GM19328 (cell line): ENCODE results near the gene CYLD.

Source experiments
- ATAC-seq: cut with Tn5 transposase; IDR thresholded peaks from one replicate; pipeline ENCODE4 v1.9.1; 2021; ENCODE audit warnings: mild to moderate bottlenecking, moderate library complexity; ENCODE audit not compliant: unreplicated experiment

The CYLD gene

DNA sequence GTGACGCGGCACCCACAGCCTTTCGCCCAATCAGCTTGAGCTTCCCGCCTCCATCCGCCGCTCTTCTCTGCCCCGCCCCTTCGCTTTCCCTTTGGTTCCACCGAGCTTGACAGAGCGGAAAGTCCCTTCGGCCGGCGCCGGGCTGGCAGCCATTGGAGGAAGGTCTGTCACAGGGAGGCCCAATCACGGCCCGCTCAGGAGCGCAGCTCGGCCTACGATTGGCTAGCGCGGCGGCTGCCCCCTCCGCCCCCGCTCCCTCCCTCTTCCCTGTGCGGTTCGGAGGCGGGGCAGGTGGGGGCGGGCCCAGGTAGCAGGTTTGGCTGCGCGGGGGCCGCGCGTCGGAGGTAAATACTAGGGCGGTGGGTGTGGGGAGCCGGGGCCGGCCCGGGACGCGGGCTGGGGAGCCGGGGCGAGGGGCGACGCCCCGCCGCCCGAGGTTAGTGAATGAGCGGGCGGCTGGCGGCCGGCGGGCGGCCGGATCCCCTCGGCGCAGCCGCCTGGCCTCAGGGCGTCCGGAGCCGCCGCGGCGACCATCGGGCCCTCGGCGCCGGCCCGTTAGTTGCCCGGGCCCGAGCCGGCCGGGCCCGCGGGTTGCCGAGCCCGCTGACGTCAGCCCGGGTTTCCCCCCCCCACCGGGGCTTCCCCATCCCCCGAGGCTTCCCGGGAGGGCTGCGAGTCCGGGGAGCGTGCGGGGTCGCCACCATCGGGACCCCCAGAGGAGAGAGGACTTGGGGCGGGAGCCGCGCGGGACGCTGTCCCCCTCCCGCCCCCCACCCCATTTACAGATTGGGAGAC, at the start of gene CYLD:
Gene CYLD (plus strand): TSS at position 306 of the 795 bp plus-strand sequence. CDS start 7,613 bp downstream, outside the sequence.
- ATAC-seq, result peak; percentile 93

DNA sequence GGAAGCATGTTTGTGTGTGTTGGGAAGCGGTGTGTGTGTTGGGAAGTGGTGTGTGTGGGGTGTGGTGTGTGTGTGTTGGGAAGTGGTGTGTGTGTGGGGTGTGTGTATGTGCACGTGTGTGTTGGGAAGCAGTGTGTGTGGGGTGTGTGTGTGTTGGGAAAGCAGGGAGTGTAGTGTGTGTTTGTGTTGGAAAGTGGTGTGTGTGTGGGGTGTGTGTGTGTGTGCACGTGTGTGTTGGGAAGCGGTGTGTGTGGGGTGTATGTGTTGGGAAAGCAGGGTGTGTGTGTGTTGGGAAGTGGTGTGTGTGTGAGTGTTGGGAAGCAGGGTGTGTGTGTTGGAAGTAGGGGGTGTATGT, 49.3 kb upstream of the CYLD start:
- no peak for ATAC-seq

DNA sequence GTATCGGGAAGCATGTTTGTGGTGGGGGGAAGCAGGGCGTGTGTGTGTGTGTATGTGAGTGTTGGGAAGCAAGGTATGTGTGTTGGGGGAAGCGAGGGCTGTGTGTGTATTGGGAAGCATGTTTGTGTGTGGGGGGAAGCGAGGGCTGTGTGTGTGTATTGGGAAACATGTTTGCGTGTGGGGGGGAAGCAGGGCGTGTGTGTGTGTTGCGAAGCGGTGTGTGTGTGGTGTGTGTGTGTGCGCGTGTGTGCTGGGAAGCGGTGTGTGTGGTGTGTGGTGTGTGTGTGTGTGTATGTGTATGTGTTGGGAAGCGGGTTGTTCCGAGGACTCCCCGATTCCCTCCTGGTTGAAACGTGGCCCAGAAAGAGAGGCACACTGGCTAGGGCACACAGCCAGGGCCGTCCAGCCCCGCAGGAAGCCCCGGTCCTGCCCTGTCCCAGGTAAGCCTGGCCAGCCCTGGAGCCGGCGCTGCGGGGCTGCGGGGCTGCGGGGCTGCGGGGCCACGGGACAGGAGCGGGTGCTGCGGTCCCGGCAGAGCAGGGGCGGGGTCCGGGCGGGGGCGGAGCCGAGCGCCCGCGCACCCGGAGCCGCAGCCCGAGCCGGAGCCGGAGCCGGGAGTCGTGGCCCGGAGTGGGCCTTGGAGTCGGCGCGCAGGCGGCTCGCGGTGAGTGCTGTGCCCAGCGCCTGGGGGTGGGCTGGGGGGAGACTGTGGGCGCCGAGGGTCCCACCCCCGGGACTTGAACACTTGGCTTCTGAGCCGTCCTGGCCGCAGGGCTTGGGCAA, 48.7 kb upstream of the CYLD start, which contains the start of gene NOD2:
Gene NOD2 (plus strand): TSS at position 608 of the 783 bp plus-strand sequence. CDS start 5,890 bp downstream, outside the sequence.
- ATAC-seq, result no peak

- no peak for ATAC-seq
These were observed 47.7 kb upstream of the CYLD start for GRCh38 chr16:50694206-50694605.

DNA sequence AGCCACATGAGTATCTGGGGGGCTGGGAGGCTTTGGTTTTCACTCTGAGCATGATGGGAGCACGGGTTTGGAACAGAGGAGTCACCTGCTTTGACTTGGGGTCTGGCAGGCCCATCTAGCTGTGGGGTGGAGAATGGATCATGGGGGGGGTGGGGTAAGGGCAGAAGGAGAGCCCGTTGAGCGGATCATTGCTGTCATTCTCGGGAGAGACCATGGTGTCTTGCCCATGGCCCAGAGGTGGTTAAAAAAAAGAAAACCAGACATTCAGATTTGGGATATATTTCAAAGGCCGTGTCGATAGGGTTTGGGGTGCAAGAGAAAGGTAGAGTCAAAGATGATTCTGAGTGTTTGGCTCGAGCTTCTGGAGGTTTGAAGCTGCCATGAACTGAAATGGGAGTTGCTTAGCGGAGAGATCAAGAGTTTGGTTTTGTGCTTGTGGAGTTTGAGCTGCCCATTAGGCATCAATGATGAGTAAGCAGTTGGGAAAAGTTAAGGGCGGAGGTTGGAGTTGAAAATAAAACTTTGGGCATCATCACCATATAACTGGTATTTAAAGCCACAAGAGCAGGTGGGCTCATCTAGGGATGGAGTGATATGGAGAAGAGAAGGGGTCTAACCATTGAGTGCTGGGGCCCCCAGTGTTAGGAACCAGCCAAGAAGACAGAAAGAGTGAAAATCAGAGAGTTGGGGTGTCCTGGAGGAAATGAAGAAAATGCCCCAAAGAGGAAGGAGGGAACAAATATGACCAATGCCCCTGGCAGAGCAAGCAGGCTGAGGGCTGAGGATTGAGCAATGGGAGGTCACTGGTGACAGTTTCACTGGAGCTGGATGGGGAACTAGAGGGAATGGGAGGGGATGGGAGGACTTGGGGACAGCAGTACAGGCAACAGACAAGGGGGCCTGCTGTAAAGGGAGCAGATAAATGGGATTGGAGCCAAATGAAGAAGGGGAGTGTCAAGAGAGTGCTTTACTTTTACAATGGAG, 46.6 kb upstream of the CYLD start:
- no peak for ATAC-seq

DNA sequence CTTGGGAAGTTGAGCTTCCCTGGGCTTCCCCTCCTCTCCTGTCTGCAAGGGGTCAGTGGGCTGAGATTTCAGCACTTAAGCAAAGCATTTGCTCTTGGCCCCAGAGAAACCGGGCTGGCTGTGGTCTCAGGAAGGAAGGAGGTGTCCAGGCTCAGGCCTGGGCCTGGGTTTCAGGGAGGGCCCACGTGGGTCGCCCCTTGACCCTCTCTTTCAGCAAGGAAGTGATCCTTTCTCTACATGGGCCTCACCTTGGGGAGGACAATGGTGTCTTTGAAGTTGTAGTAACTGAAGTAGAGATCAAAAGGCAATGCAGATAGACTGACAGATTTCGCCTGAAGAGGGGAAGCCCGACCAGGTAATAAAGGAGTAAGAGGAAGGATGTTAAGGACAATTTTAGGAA, 45.8 kb upstream of the CYLD start:
- no peak for ATAC-seq

- ATAC-seq, result no peak
These were observed 45.1 kb upstream of the CYLD start for GRCh38 chr16:50696575-50697420.

GRCh38 chr16:50697421-50697715, 44.5 kb upstream of the CYLD start:
- no peak for ATAC-seq

- peak; percentile 42 for ATAC-seq
These were observed 43.8 kb upstream of the CYLD start for GRCh38 chr16:50697881-50698767.

- ATAC-seq, result no peak
These were observed 42.3 kb upstream of the CYLD start for GRCh38 chr16:50699326-50700159.

GRCh38 chr16:50702725-50703124, 39.2 kb upstream of the CYLD start:
- no peak for ATAC-seq

DNA sequence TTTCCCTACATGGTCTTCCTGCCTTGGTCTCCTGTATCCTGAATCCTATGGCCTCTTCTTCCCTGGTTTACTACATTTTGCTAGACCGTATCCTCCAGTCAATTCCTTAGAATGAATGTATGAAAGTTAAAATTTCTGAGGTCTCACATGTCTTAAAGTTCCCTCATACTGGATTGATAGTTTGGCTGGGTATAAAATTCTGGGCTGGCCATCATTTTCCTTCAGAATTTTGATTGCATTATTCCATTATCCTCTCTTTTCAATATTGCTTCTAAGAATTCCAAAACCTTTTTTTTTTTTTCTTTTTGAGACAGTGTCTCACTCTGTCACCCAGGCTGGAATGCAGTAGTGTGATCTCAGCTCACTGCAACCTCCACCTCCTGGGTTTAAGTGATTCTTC, 37.6 kb upstream of the CYLD start:
- ATAC-seq, result no peak

DNA sequence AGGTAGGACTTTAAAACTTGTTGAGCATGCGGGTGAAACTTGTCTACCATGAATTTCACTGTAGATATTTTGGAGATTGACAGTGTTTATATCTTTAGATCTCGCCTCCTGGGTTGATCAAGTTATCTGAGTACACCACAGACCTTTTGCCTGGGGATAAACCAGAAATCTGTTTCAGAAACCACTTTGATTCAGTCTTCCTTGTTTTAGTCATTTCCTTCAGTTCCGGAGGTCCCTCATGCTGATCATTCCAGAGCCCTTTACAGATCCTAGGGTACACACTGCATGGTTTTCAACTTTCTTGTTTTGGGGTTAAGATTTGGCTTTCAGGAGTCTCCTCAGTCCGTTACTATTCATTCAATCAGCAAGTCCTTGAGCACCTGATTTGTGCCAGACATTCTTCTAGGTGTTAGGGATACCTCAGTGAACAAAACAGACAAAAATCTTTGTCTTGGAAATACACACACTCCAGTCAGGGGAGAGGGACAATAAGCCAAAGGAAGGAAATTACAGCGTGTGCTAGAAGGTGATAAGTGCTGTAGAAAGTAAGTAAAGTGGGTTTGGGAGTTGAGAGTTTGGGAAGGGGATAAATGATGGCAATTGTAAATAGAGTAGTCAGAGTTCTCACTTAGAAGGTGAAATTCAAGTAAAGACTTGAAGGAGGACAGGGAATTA, 36.3 kb upstream of the CYLD start:
- ATAC-seq, result no peak

DNA sequence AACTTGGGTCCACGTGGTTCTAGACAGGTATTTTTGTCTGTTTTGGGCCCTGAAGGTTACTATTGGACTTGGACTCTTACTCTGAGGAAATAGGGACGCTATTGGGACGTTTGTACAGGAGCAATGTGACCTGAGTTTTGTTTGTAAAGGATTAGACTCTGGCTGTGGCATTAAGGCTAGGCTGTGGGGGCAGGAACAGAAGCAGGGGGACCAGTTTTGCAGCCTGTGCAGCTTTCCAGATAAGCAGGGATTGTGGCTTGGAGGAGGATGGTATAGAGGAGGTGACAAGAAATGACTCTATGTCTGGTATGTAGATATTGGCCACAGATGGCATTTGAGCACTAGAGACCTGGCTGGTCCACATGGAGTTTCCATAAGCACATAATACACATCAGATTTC, 35.6 kb upstream of the CYLD start:
- ATAC-seq, result no peak

- no peak for ATAC-seq
These were observed 33.4 kb upstream of the CYLD start for GRCh38 chr16:50708373-50709060.

GRCh38 chr16:50709061-50709684, 32.7 kb upstream of the CYLD start:
- no peak for ATAC-seq

DNA sequence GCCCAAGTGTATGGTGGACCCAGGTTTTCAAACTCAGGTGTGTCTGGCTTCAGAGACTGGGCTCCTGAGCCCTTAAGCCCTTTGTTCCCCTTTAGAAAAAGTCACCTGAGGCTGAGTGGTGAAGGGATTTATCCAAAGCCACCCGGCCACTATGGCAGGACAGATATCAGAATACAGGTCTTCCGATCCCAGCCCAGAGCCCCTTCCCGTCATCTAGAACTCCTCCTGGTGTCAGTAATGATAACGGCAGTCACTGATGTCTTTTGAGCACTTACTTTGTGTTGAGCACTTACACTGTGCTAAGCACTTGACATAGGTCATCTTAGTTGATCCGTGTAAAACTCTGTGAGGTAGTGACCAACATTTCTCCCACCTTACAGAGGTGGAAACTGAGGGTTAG, 31.9 kb upstream of the CYLD start:
- no peak for ATAC-seq
